GM23338 (cell line): ENCODE results near the gene C12orf56. TPM values are rescaled to one million over a fixed set of nuclear protein-coding genes. Genes with fewer than 3 reads are reported as not detected.

Source experiments
- ATAC-seq: fragments of 200-7000 bp; cut with Tn5 transposase; 3 replicates; pipeline ENCODE4 v1.9.1; 2020
- DNase-seq: peaks from one replicate; pipeline ENCODE4 v3.0.0-alpha.2; 2015; ENCODE audit warnings: low spot score
- H2AFZ ChIP-seq: fragments of 200-600 bp; sonication (generic); 2 replicates; pipeline ENCODE4 v1.8.0; 2016; ENCODE audit warnings: antibody characterized with exemption, mild to moderate bottlenecking, moderate library complexity
- H3F3A ChIP-seq: fragments of 200-600 bp; sonication (generic); replicated peaks from 2 replicates; pipeline ENCODE4 v1.8.0; 2017; ENCODE audit warnings: antibody characterized with exemption, mixed run types, low read depth
- H3K27ac ChIP-seq: fragments of 200-600 bp; sonication (generic); 2 replicates; pipeline ENCODE4 v1.6.1; 2016; ENCODE audit warnings: low read depth
- H3K27me3 ChIP-seq: fragments of 200-600 bp; sonication (generic); 2 replicates; pipeline ENCODE4 v1.8.0; 2016; ENCODE audit warnings: mild to moderate bottlenecking, mixed run types, moderate library complexity; ENCODE audit not compliant: insufficient read depth
- H3K36me3 ChIP-seq: fragments of 200-600 bp; sonication (generic); 2 replicates; pipeline ENCODE4 v1.8.0; 2016; ENCODE audit warnings: mild to moderate bottlenecking; ENCODE audit not compliant: insufficient read depth
- H3K4me1 ChIP-seq: fragments of 200-600 bp; sonication (generic); 2 replicates; pipeline ENCODE4 v1.8.0; 2016; ENCODE audit warnings: mild to moderate bottlenecking, moderate library complexity; ENCODE audit not compliant: insufficient read depth
- H3K4me2 ChIP-seq: fragments of 200-600 bp; sonication (generic); 2 replicates; pipeline ENCODE4 v1.7.1; 2017; ENCODE audit warnings: mixed run types
- H3K4me3 ChIP-seq: fragments of 200-600 bp; sonication (generic); 2 replicates; pipeline ENCODE4 v1.6.1; 2016; ENCODE audit warnings: mixed run types
- H3K79me2 ChIP-seq: fragments of 200-600 bp; sonication (generic); replicated peaks from 2 replicates; pipeline ENCODE4 v1.8.0; 2017; ENCODE audit warnings: mild to moderate bottlenecking; ENCODE audit not compliant: insufficient read depth
- H3K9me2 ChIP-seq: fragments of 200-600 bp; sonication (generic); 2 replicates; pipeline ENCODE4 v1.8.0; 2017; ENCODE audit not compliant: insufficient read depth
- H4K20me1 ChIP-seq: fragments of 200-600 bp; sonication (generic); replicated peaks from 2 replicates; pipeline ENCODE4 v1.8.0; 2017; ENCODE audit warnings: mild to moderate bottlenecking; ENCODE audit not compliant: insufficient read depth
- H3K27ac Mint-ChIP-seq: 2 replicates; pipeline ENCODE4 v1.8.0; 2020; ENCODE audit warnings: inconsistent platforms, mild to moderate bottlenecking, moderate library complexity, mixed read lengths
- H3K27me3 Mint-ChIP-seq: 3 replicates; pipeline ENCODE4 v1.8.0; 2022; ENCODE audit warnings: low read depth, mild to moderate bottlenecking, moderate library complexity, mixed read lengths, inconsistent platforms; ENCODE audit not compliant: insufficient read depth, poor library complexity
- H3K36me3 Mint-ChIP-seq: 3 replicates; pipeline ENCODE4 v1.8.0; 2021; ENCODE audit warnings: low read depth, mild to moderate bottlenecking, inconsistent platforms, moderate library complexity, mixed read lengths
- H3K4me1 Mint-ChIP-seq: 3 replicates; pipeline ENCODE4 v1.8.0; 2020; ENCODE audit warnings: mild to moderate bottlenecking, inconsistent platforms, mixed read lengths
- H3K4me3 Mint-ChIP-seq: 3 replicates; pipeline ENCODE4 v1.8.0; 2021; ENCODE audit warnings: moderate library complexity, mild to moderate bottlenecking, inconsistent platforms, mixed read lengths
- H3K9me3 Mint-ChIP-seq: 3 replicates; pipeline ENCODE4 v1.8.0; 2020; ENCODE audit warnings: moderate library complexity, mild to moderate bottlenecking, inconsistent platforms, mixed read lengths
- CREB1 ChIP-seq: fragments of 250-450 bp; sonication (Bioruptor Pico); IDR thresholded peaks from 2 replicates; pipeline ENCODE4 v1.5.0; 2020; ENCODE audit warnings: low read depth, mild to moderate bottlenecking, moderate library complexity
- ETS1 ChIP-seq: IDR thresholded peaks from 2 replicates; pipeline ENCODE4 v1.6.1; 2016; ENCODE audit warnings: antibody characterized with exemption
- EZH2 ChIP-seq: fragments of 200-600 bp; sonication (generic); IDR thresholded peaks from one replicate; pipeline ENCODE4 v1.8.0; 2017; ENCODE audit warnings: antibody characterized with exemption, mild to moderate bottlenecking, low read depth; ENCODE audit not compliant: unreplicated experiment
- EZH2phosphoT487 ChIP-seq: fragments of 200-600 bp; sonication (generic); IDR thresholded peaks from one replicate; pipeline ENCODE4 v1.8.1; 2018; ENCODE audit warnings: antibody characterized with exemption; ENCODE audit not compliant: unreplicated experiment
- JUNB ChIP-seq: IDR thresholded peaks from one replicate; pipeline ENCODE4 v1.6.1; 2016; ENCODE audit warnings: antibody characterized with exemption; ENCODE audit not compliant: unreplicated experiment
- NANOG ChIP-seq: IDR thresholded peaks from 2 replicates; pipeline ENCODE4 v1.6.1; 2016; ENCODE audit warnings: antibody characterized with exemption, borderline replicate concordance
- POLR2AphosphoS5 ChIP-seq: IDR thresholded peaks from 2 replicates; pipeline ENCODE4 v1.6.1; 2016; ENCODE audit warnings: antibody characterized with exemption, low read depth
- STAT1 ChIP-seq: IDR thresholded peaks from one replicate; pipeline ENCODE4 v1.6.1; 2016; ENCODE audit warnings: antibody characterized with exemption; ENCODE audit not compliant: unreplicated experiment
- ZNF114 ChIP-seq: fragments of 250-450 bp; sonication (Bioruptor Pico); IDR thresholded peaks from 2 replicates; pipeline ENCODE4 v1.5.0; 2020; ENCODE audit warnings: mild to moderate bottlenecking, moderate library complexity
- ZNF331 ChIP-seq: fragments of 250-450 bp; sonication (Bioruptor Pico); IDR thresholded peaks from 2 replicates; pipeline ENCODE4 v1.5.0; 2020; ENCODE audit warnings: low read depth, mild to moderate bottlenecking, moderate library complexity
- ZNF462 ChIP-seq: fragments of 250-450 bp; sonication (Bioruptor Pico); IDR thresholded peaks from 2 replicates; pipeline ENCODE4 v1.5.0; 2020; ENCODE audit warnings: mild to moderate bottlenecking, moderate library complexity
- polyA plus RNA-seq: library from polyadenylated mRNA; unstranded; fragments of >200 nt; fragmentation: Nextera tagmentation; extraction: Ambion mirVana; gene quantifications from 2 replicates; pipeline ENCODE4 v1.2.1, GENCODE V29; 2016
- total RNA-seq: library from RNA; depleted of rRNA; stranded (reverse); fragments of >200 nt; shearing (Covaris generic); gene quantifications from 2 replicates; pipeline ENCODE4 v1.2.3, GENCODE V29; 2014
- TF ChIP-seq, protein P1 (sequence below): IDR thresholded peaks from one replicate; pipeline ENCODE4 v1.6.1; 2018; ENCODE audit warnings: antibody characterized with exemption; ENCODE audit not compliant: unreplicated experiment
- TF ChIP-seq, protein P2 (sequence below), 2 experiments: fragments of 200-600 bp in 1 of 2; sonication (generic) in 1 of 2; conservative IDR thresholded peaks; 2 replicates each; pipeline versions ENCODE4 v1.5.1 to v1.6.1; 2016 to 2017; ENCODE audit warnings: antibody characterized with exemption in 2 of 2, low read depth in 2 of 2, mild to moderate bottlenecking in 2 of 2, moderate library complexity in 1 of 2

The C12orf56 gene
- total and polyA plus RNA-seq, 2 experiments from 2014 or later: 6.4 to 9.3 TPM

DNA sequence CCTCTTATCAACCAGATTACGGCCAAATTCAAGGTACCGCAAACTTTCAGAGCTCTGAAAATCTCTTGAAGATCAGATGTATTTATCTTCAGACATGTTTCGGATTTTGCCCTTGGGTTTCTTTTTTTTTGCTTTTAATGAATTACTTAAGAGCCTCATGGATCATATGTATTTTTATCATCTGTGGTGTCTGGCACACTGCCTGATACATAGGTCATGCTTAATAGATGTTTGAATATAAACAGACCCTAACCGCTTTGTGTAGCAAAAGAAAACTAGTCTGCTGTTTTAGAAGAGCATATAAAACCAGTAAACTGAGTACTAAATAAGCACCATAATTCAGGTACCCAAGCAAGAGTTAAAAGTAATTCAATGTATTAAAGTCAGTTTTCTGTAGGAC lies 41.2 kb upstream of the C12orf56 start:
- TF ChIP-seq ZNF462 (CRISPR knock-in tag) (no peak), CREB1 (CRISPR knock-in tag) (no peak), JUNB (no peak), EZH2phosphoT487 (no peak), EZH2 (no peak), STAT1 (no peak), NANOG (no peak), POLR2AphosphoS5 (no peak), ZNF331 (CRISPR knock-in tag) (no peak), ZNF114 (CRISPR knock-in tag) (no peak), ETS1 (no peak)
- TF ChIP-seq, protein P1, sequence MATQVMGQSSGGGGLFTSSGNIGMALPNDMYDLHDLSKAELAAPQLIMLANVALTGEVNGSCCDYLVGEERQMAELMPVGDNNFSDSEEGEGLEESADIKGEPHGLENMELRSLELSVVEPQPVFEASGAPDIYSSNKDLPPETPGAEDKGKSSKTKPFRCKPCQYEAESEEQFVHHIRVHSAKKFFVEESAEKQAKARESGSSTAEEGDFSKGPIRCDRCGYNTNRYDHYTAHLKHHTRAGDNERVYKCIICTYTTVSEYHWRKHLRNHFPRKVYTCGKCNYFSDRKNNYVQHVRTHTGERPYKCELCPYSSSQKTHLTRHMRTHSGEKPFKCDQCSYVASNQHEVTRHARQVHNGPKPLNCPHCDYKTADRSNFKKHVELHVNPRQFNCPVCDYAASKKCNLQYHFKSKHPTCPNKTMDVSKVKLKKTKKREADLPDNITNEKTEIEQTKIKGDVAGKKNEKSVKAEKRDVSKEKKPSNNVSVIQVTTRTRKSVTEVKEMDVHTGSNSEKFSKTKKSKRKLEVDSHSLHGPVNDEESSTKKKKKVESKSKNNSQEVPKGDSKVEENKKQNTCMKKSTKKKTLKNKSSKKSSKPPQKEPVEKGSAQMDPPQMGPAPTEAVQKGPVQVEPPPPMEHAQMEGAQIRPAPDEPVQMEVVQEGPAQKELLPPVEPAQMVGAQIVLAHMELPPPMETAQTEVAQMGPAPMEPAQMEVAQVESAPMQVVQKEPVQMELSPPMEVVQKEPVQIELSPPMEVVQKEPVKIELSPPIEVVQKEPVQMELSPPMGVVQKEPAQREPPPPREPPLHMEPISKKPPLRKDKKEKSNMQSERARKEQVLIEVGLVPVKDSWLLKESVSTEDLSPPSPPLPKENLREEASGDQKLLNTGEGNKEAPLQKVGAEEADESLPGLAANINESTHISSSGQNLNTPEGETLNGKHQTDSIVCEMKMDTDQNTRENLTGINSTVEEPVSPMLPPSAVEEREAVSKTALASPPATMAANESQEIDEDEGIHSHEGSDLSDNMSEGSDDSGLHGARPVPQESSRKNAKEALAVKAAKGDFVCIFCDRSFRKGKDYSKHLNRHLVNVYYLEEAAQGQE: no peak
- TF ChIP-seq, protein P2, sequence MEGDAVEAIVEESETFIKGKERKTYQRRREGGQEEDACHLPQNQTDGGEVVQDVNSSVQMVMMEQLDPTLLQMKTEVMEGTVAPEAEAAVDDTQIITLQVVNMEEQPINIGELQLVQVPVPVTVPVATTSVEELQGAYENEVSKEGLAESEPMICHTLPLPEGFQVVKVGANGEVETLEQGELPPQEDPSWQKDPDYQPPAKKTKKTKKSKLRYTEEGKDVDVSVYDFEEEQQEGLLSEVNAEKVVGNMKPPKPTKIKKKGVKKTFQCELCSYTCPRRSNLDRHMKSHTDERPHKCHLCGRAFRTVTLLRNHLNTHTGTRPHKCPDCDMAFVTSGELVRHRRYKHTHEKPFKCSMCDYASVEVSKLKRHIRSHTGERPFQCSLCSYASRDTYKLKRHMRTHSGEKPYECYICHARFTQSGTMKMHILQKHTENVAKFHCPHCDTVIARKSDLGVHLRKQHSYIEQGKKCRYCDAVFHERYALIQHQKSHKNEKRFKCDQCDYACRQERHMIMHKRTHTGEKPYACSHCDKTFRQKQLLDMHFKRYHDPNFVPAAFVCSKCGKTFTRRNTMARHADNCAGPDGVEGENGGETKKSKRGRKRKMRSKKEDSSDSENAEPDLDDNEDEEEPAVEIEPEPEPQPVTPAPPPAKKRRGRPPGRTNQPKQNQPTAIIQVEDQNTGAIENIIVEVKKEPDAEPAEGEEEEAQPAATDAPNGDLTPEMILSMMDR (conservative IDR thresholded peaks at IDR 0.05; ENCODE audit: low read depth in 2 of 2): no peak
- H3K79me2 ChIP-seq: 0 out of 2 replicates have a peak, but pooled peaks cover 11% of the 10 kb centered on the region
- H3K4me3 Mint-ChIP-seq: no peak overlapping the region
- no peak overlapping the region for H3K27ac Mint-ChIP-seq
- no peak overlapping the region for H3K27ac ChIP-seq
- no peaks in the 10 kb centered on the region for H3K27me3 Mint-ChIP-seq
- no peak overlapping the region for H2AFZ ChIP-seq
- peaks cover 97% of the 10 kb centered on the region for H3K36me3 Mint-ChIP-seq
- H3K4me3 ChIP-seq: no peak overlapping the region
- no peaks in the 10 kb centered on the region for H3K4me1 Mint-ChIP-seq
- no peaks in the 10 kb centered on the region for H3K4me1 ChIP-seq
- peaks cover 10% of the 10 kb centered on the region for H4K20me1 ChIP-seq
- H3K9me3 Mint-ChIP-seq: no peaks in the 10 kb centered on the region
- no peaks in the 10 kb centered on the region for H3K27me3 ChIP-seq
- no peak for ATAC-seq
- H3K36me3 ChIP-seq: peaks cover 90% of the 10 kb centered on the region
- H3K4me2 ChIP-seq: no peak overlapping the region
- no peak for DNase-seq
- H3K9me2 ChIP-seq: no peaks in the 10 kb centered on the region
- H3F3A ChIP-seq: peaks cover 11% of the 10 kb centered on the region; the same call in 1 of the 2 replicates
